OCI-LY7 (cell line): ENCODE results near the gene TMEM89. TPM values are rescaled to one million over a fixed set of nuclear protein-coding genes. Genes with fewer than 3 reads are reported as not detected.

Experiments
- BruUV-seq: library from RNA; stranded (reverse); fragments of 400-500 nt; replicated peaks from 2 replicates; lab custom pipeline; 2021; lab: Mats Ljungman, UMichigan
- CTCF ChIA-PET: fragments of 300-600 bp; sonication (Branson Sonifier 250); formaldehyde crosslinking; loops from one replicate; lab custom pipeline; 2022; ENCODE audit warnings: antibody characterized with exemption; ENCODE audit not compliant: unreplicated experiment; lab: Charles Lee
- POLR2A ChIA-PET: fragments of 300-600 bp; sonication (Branson Sonifier 250); formaldehyde crosslinking; loops from one replicate; lab custom pipeline; 2022; ENCODE audit warnings: antibody characterized with exemption; lab: Charles Lee
- DNase-seq: peaks from one replicate; pipeline ENCODE4 v3.0.0-alpha.2; 2015; ENCODE audit warnings: low spot score
- H2AFZ ChIP-seq: fragments of 200-600 bp; sonication (generic), shearing (Covaris generic); 2 replicates; pipeline ENCODE4 v1.6.1; 2014; ENCODE audit warnings: mild to moderate bottlenecking, antibody characterized with exemption, low read length, moderate library complexity
- H3K27ac ChIP-seq: fragments of 200-600 bp; sonication (generic); 2 replicates; pipeline ENCODE4 v1.5.1; 2014; ENCODE audit warnings: mixed run types, low read depth, mild to moderate bottlenecking, moderate library complexity, low read length, inconsistent platforms; ENCODE audit not compliant: poor library complexity, severe bottlenecking
- H3K36me3 ChIP-seq: fragments of 200-600 bp; sonication (generic); 2 replicates; pipeline ENCODE4 v1.6.1; 2014; ENCODE audit warnings: mild to moderate bottlenecking, antibody characterized with exemption, low read length, moderate library complexity, mixed read lengths; ENCODE audit not compliant: insufficient read depth
- H3K4me1 ChIP-seq: fragments of 200-600 bp; sonication (generic); 2 replicates; pipeline ENCODE4 v1.5.1; 2014; ENCODE audit warnings: mild to moderate bottlenecking, low read length; ENCODE audit not compliant: insufficient read depth, poor library complexity, severe bottlenecking
- H3K4me2 ChIP-seq: fragments of 200-600 bp; sonication (generic); 2 replicates; pipeline ENCODE4 v1.6.1; 2014; ENCODE audit warnings: mild to moderate bottlenecking, low read length
- H3K4me3 ChIP-seq: fragments of 200-600 bp; sonication (generic); 2 replicates; pipeline ENCODE4 v1.5.1; 2014; ENCODE audit warnings: mild to moderate bottlenecking, low read depth, low read length; ENCODE audit not compliant: poor library complexity, severe bottlenecking
- H3K79me2 ChIP-seq: fragments of 200-600 bp; sonication (generic); 2 replicates; pipeline ENCODE4 v1.6.1; 2016; ENCODE audit warnings: low read depth, mild to moderate bottlenecking, low read length, moderate library complexity, mixed read lengths; ENCODE audit not compliant: insufficient read depth
- H3K9me2 ChIP-seq: fragments of 200-600 bp; sonication (generic); 2 replicates; pipeline ENCODE4 v1.6.1; 2016; ENCODE audit warnings: mild to moderate bottlenecking, low read length, mixed read lengths; ENCODE audit not compliant: insufficient read depth
- H3K9me3 ChIP-seq: fragments of 200-600 bp; sonication (generic); 2 replicates; pipeline ENCODE4 v1.6.1; 2014; ENCODE audit warnings: mild to moderate bottlenecking, mixed run types, low read length, mixed read lengths
- H4K20me1 ChIP-seq: fragments of 200-600 bp; sonication (generic); 2 replicates; pipeline ENCODE4 v1.6.1; 2014; ENCODE audit warnings: mild to moderate bottlenecking, antibody characterized with exemption, low read length, moderate library complexity, mixed read lengths; ENCODE audit not compliant: insufficient read depth
- CTCF ChIP-seq: fragments of 200-600 bp; sonication (generic); conservative IDR thresholded peaks from 2 replicates; pipeline ENCODE4 v1.5.1; 2014; ENCODE audit warnings: mild to moderate bottlenecking, antibody characterized with exemption, low read length, moderate library complexity, mixed read lengths
- EZH2phosphoT487 ChIP-seq: fragments of 200-600 bp; sonication (generic); IDR thresholded peaks from 2 replicates; pipeline ENCODE4 v1.6.1; 2018; ENCODE audit warnings: low read depth, borderline replicate concordance, mild to moderate bottlenecking, mixed run types, antibody characterized with exemption, low read length, moderate library complexity, mixed read lengths
- intact Hi-C: fragments of 100-400 bp; cut with micrococcal nuclease; formaldehyde crosslinking; loops from one replicate; pipeline ENCODE4 v1.10.0; 2022; ENCODE audit not compliant: unreplicated experiment
- total RNA-seq, 2 experiments: library from RNA; depleted of rRNA in 1 of 2; stranded (reverse); fragments of >200 nt in 1 of 2; shearing (Covaris generic) in 1 of 2; gene quantifications; 2 replicates each; pipeline ENCODE4 v1.2.3, GENCODE V29; 2014 to 2022

The TMEM89 gene
- total RNA-seq, 2 experiments from 2014 or later, result 1.6 TPM; not detected in 1

- intact Hi-C loops, result loop anchor here (1.0 to 10.0 kb wide), 7 partner anchors 21 to 231 kb away; partner anchors contain the start of genes ATRIP, CCDC51, TMA7 and UQCRC1
- Histone ChIP-seq H3K36me3 (no peaks in the 10 kb centered on the region; the same call in 1 of the 2 replicates), H3K79me2 (no peaks in the 10 kb centered on the region), H4K20me1 (no peaks in the 10 kb centered on the region; the same call in 1 of the 2 replicates), H3K4me3 (peak within 1 kb of the TSS; percentile 87), H3K4me1 (peaks cover 27% of the 10 kb centered on the region), H3K9me2 (no peaks in the 10 kb centered on the region), H3K9me3 (no peaks in the 10 kb centered on the region), H3K27ac (peak within 1 kb of the TSS; percentile 52), H2AFZ (peak within 1 kb of the TSS; percentile 83), H3K4me2 (peak within 1 kb of the TSS; percentile 82)
- peak; percentile 96 for DNase-seq
- ChIA-PET POLR2A (interaction anchor here (0.6 to 1.6 kb wide), 4 partner anchors 10 to 74 kb away, joined by 3 to 4 read pairs (median 3); no protein-coding TSS in a partner anchor), CTCF (interaction anchor here (0.5 to 2.0 kb wide), 9 partner anchors 22 to 241 kb away, joined by 3 to 10 read pairs (median 3); partner anchors contain the start of genes CCDC51, CELSR3, PFKFB4 and TMA7)
- TF ChIP-seq EZH2phosphoT487, result no peak
- TF ChIP-seq CTCF, result peak; percentile 85
- BruUV-seq, result no TSS peak
Measured at GRCh38 chr3:48635222-48636021, 13.9 kb upstream of the TMEM89 start, which contains the start of gene SLC26A6. TSS of gene SLC26A6 (minus strand) at chr3:48635461. CDS start at chr3:48635393, 68 bp downstream.

GRCh38 chr3:48634661-48635221, 13.2 kb upstream of the TMEM89 start:
- no TSS peak for BruUV-seq
- POLR2A ChIA-PET, result interaction anchor here (1.6 kb wide), 1 partner anchor 13 kb away, joined by 3 read pairs; no protein-coding TSS in a partner anchor
- peak overlapping the region; percentile 87 for H3K4me3 ChIP-seq

More at GRCh38 chr3:48634661-48635221, 13.2 kb upstream of the TMEM89 start:
- CTCF ChIA-PET, result interaction anchor here (0.6 to 2.0 kb wide), 4 partner anchors 29 to 240 kb away, joined by 3 to 10 read pairs (median 3); partner anchors contain the start of gene CELSR3
- peak; percentile 67 for DNase-seq
- Histone ChIP-seq H2AFZ (peak overlapping the region; percentile 74), H3K4me1 (peaks cover 27% of the 10 kb centered on the region), H4K20me1 (no peaks in the 10 kb centered on the region; the same call in 1 of the 2 replicates), H3K4me2 (peak overlapping the region; percentile 82), H3K79me2 (no peaks in the 10 kb centered on the region), H3K36me3 (no peaks in the 10 kb centered on the region; the same call in 1 of the 2 replicates), H3K9me2 (no peaks in the 10 kb centered on the region), H3K27ac (peak overlapping the region; percentile 44), H3K9me3 (no peaks in the 10 kb centered on the region)
- no peak for TF ChIP-seq CTCF
- TF ChIP-seq EZH2phosphoT487, result no peak
- intact Hi-C loops, result loop anchor here (1.0 to 10.0 kb wide), 7 partner anchors 22 to 230 kb away; partner anchors contain the start of genes ATRIP, CCDC51, TMA7 and UQCRC1
